ENCODE data around the gene GPA33.

DNA sequence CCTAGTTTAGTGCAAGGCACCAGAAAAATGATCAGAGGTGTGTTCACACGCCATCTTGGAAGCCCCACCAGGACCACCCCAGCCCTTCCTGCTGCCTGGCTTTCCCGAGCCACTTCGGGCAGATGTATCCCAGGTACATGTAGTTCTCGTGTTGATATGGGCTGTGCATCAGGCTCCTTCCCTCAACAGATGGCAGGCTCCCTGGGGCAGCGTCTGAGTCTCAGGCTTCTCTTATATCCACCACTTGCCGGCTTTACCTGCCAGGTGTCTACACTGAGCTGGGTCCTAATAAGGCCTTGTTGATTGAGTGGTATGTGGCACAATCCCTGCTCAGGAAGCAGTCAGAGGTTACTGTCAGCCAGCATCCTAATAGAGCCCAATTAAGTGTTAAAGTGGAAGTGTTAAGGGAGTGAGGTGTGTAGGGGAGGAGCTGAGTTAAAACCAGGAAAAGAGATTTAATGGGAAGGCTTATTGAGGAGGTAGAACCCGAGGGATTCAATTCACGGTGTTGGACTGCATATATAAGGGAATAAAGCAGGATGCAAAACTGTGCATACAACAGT, 8.5 kb downstream of the GPA33 start:
- TF ChIP-seq, protein P1, sequence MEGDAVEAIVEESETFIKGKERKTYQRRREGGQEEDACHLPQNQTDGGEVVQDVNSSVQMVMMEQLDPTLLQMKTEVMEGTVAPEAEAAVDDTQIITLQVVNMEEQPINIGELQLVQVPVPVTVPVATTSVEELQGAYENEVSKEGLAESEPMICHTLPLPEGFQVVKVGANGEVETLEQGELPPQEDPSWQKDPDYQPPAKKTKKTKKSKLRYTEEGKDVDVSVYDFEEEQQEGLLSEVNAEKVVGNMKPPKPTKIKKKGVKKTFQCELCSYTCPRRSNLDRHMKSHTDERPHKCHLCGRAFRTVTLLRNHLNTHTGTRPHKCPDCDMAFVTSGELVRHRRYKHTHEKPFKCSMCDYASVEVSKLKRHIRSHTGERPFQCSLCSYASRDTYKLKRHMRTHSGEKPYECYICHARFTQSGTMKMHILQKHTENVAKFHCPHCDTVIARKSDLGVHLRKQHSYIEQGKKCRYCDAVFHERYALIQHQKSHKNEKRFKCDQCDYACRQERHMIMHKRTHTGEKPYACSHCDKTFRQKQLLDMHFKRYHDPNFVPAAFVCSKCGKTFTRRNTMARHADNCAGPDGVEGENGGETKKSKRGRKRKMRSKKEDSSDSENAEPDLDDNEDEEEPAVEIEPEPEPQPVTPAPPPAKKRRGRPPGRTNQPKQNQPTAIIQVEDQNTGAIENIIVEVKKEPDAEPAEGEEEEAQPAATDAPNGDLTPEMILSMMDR (IDR thresholded peaks at IDR 0.05): no peak
- TF ChIP-seq POLR2A (IDR thresholded peaks at IDR 0.05): no peak
- TF ChIP-seq EP300 (IDR thresholded peaks at IDR 0.05): no peak
- no peak for TF ChIP-seq POLR2AphosphoS5 (IDR thresholded peaks at IDR 0.05)
